Measurements from ENCODE around the gene DIP2C. TPM values are rescaled to one million over a fixed set of nuclear protein-coding genes. Genes with fewer than 3 reads are reported as not detected.

The DIP2C gene
- total RNA-seq, 1 donor from 2014 or later = 10.1 TPM

- H3K4me3 ChIP-seq = no peak overlapping the region
- Mint-ChIP-seq H3K27ac (no peak overlapping the region), H3K4me1 (no peaks in the 10 kb centered on the region), H3K36me3 (peaks cover 6% of the 10 kb centered on the region), H3K27me3 (ENCODE audit: insufficient read depth, low read depth) (peaks cover 5% of the 10 kb centered on the region), H3K9me3 (peaks cover 11% of the 10 kb centered on the region), H3K4me3 (no peak overlapping the region)
- TF ChIP-seq CTCF (IDR thresholded peaks at IDR 0.05) (no peak), EZH2phosphoT487 (IDR thresholded peaks at IDR 0.05) (no peak), EZH2 (IDR thresholded peaks at IDR 0.05) (no peak)
- H3K36me3 ChIP-seq = no peaks in the 10 kb centered on the region
- no peaks in the 10 kb centered on the region for H3K27me3 ChIP-seq
- no peak overlapping the region for H2AFZ ChIP-seq (replicated peaks)
- DNase-seq (ENCODE audit: low spot score) = no peak
- no peaks in the 10 kb centered on the region for H3F3A ChIP-seq (ENCODE audit: low read depth)
- H3K79me2 ChIP-seq (ENCODE audit: low read depth) = no peaks in the 10 kb centered on the region
- H3K4me1 ChIP-seq = no peaks in the 10 kb centered on the region
- no peak overlapping the region for H3K4me2 ChIP-seq
- no peak overlapping the region for H3K27ac ChIP-seq
- H3K9me3 ChIP-seq (ENCODE audit: low read depth) = no peaks in the 10 kb centered on the region
- no peaks in the 10 kb centered on the region for H4K20me1 ChIP-seq (ENCODE audit: low read depth)
- H3K9ac ChIP-seq = no peak overlapping the region
These were observed 36.3 kb upstream of the DIP2C start for GRCh38 chr10:725786-726185.

- no peak overlapping the region for H3K27ac ChIP-seq
- no peak overlapping the region for H3K4me3 ChIP-seq
- no peak for DNase-seq (ENCODE audit: low spot score)
- H3K4me2 ChIP-seq = no peak overlapping the region
- no peak overlapping the region for H3K9ac ChIP-seq
- H3K4me1 ChIP-seq = no peaks in the 10 kb centered on the region
- H3K36me3 Mint-ChIP-seq = peaks cover 6% of the 10 kb centered on the region
- no peaks in the 10 kb centered on the region for H3F3A ChIP-seq (ENCODE audit: low read depth)
- H3K27me3 ChIP-seq = no peaks in the 10 kb centered on the region
- no peak overlapping the region for H2AFZ ChIP-seq (replicated peaks)
- peaks cover 11% of the 10 kb centered on the region for H3K9me3 Mint-ChIP-seq
- no peaks in the 10 kb centered on the region for H3K79me2 ChIP-seq (ENCODE audit: low read depth)
- no peak overlapping the region for H3K27ac Mint-ChIP-seq
- H3K27me3 Mint-ChIP-seq (ENCODE audit: insufficient read depth, low read depth) = peaks cover 5% of the 10 kb centered on the region
- no peaks in the 10 kb centered on the region for H4K20me1 ChIP-seq (ENCODE audit: low read depth)
- H3K36me3 ChIP-seq = no peaks in the 10 kb centered on the region
- no peak overlapping the region for H3K4me3 Mint-ChIP-seq
- H3K4me1 Mint-ChIP-seq = no peaks in the 10 kb centered on the region
- TF ChIP-seq EZH2 (IDR thresholded peaks at IDR 0.05) (no peak), CTCF (IDR thresholded peaks at IDR 0.05) (no peak), EZH2phosphoT487 (IDR thresholded peaks at IDR 0.05) (no peak)
- no peaks in the 10 kb centered on the region for H3K9me3 ChIP-seq (ENCODE audit: low read depth)
These were observed 35.8 kb upstream of the DIP2C start for GRCh38 chr10:725302-725701.

- H3K27me3 ChIP-seq = no peaks in the 10 kb centered on the region
- no peaks in the 10 kb centered on the region for H3K79me2 ChIP-seq (ENCODE audit: low read depth)
- H3K4me2 ChIP-seq = no peak overlapping the region
- TF ChIP-seq CTCF (IDR thresholded peaks at IDR 0.05) = no peak
- no peak for TF ChIP-seq EZH2phosphoT487 (IDR thresholded peaks at IDR 0.05)
- no peak for TF ChIP-seq EZH2 (IDR thresholded peaks at IDR 0.05)
- DNase-seq (ENCODE audit: low spot score) = no peak
- Mint-ChIP-seq H3K4me1 (no peaks in the 10 kb centered on the region), H3K27ac (no peak overlapping the region), H3K27me3 (ENCODE audit: insufficient read depth, low read depth) (peaks cover 4% of the 10 kb centered on the region), H3K36me3 (peaks cover 6% of the 10 kb centered on the region), H3K9me3 (peaks cover 11% of the 10 kb centered on the region), H3K4me3 (no peak overlapping the region)
- H2AFZ ChIP-seq (replicated peaks) = no peak overlapping the region
- H4K20me1 ChIP-seq (ENCODE audit: low read depth) = no peaks in the 10 kb centered on the region
- no peak overlapping the region for H3K4me3 ChIP-seq
- H3K4me1 ChIP-seq = no peaks in the 10 kb centered on the region
- H3F3A ChIP-seq (ENCODE audit: low read depth) = no peaks in the 10 kb centered on the region
- H3K27ac ChIP-seq = no peak overlapping the region
- no peaks in the 10 kb centered on the region for H3K9me3 ChIP-seq (ENCODE audit: low read depth)
- no peak overlapping the region for H3K9ac ChIP-seq
- H3K36me3 ChIP-seq = no peaks in the 10 kb centered on the region
These were observed 34.5 kb upstream of the DIP2C start for GRCh38 chr10:723973-724372.

All from neural progenitor cell (in vitro differentiated cells).